Gastroesophageal sphincter (tissue), 4 donors: ENCODE results near the gene TUBB6. TPM values are rescaled to one million over a fixed set of nuclear protein-coding genes. Genes with fewer than 3 reads are reported as not detected.

Source experiments
- ATAC-seq: fragments of 150-250 bp; one replicate; pipeline ENCODE4 v1.9.1; 2016; ENCODE audit warnings: mild to moderate bottlenecking, moderate library complexity
- H3K27ac ChIP-seq, 4 donors: fragments of 200-600 bp; sonication (generic) in 3 of 4; 1 replicate in 3 of 4; 2 replicates in 1 of 4; pipeline ENCODE4 v1.5.1; 2016 to 2019
- H3K27me3 ChIP-seq: fragments of 200-600 bp; sonication (generic); one replicate; pipeline ENCODE4 v1.5.1; 2019
- H3K36me3 ChIP-seq, 2 donors: fragments of 200-600 bp; sonication (generic); one replicate each; pipeline ENCODE4 v1.5.1; 2019; ENCODE audit warnings: control low read depth in 1 of 2
- H3K4me1 ChIP-seq, 3 donors: fragments of 200-600 bp; sonication (generic); 1 replicate in 2 of 3; 2 replicates in 1 of 3; pipeline ENCODE4 v1.5.1; 2016 to 2019; ENCODE audit warnings: control low read depth in 2 of 3
- H3K4me3 ChIP-seq, 2 donors: fragments of 200-600 bp; sonication (generic); one replicate each; pipeline ENCODE4 v1.5.1; 2019; ENCODE audit warnings: mild to moderate bottlenecking in 1 of 2, moderate library complexity in 1 of 2
- H3K9me3 ChIP-seq, 3 donors: fragments of 200-600 bp; sonication (generic); one replicate each; pipeline ENCODE4 v1.5.1; 2017 to 2019; ENCODE audit warnings: control low read depth in 2 of 3
- EP300 ChIP-seq: sonication (generic); formaldehyde crosslinking; IDR thresholded peaks from one replicate; pipeline ENCODE4 v1.6.1; 2017; ENCODE audit warnings: antibody characterized with exemption, mild to moderate bottlenecking
- POLR2A ChIP-seq, 2 donors: fragments of 450-650 bp; IDR thresholded peaks; one replicate each; pipeline ENCODE4 v1.6.1; 2017; ENCODE audit warnings: antibody characterized with exemption in 2 of 2, mild to moderate bottlenecking in 2 of 2, moderate library complexity in 1 of 2
- POLR2AphosphoS5 ChIP-seq: sonication (generic); formaldehyde crosslinking; IDR thresholded peaks from one replicate; pipeline ENCODE4 v1.6.1; 2017; ENCODE audit warnings: antibody characterized with exemption
- WGBS, 2 donors: methylation state at CpG; one replicate each; pipeline ENCODE4 v1.1.5; 2018; ENCODE audit warnings: low coverage in 1 of 2; 5-methylcytosine and 5-hydroxymethylcytosine counted together
- total RNA-seq, 4 donors: library from RNA; depleted of rRNA; stranded (reverse); fragments of >200 nt; gene quantifications; one replicate each; pipeline ENCODE4 v1.1.0, GENCODE V29; 2016
- TF ChIP-seq, protein P1 (sequence below), 4 experiments: fragments of 200-600 bp in 2 of 4; fragments of 450-650 bp in 2 of 4; sonication (generic) in 1 of 4; IDR thresholded peaks; one replicate each; pipeline ENCODE4 v1.5.1; 2017 to 2019; ENCODE audit warnings: antibody characterized with exemption in 4 of 4, mild to moderate bottlenecking in 2 of 4, moderate library complexity in 2 of 4

TUBB6 gene
- total RNA-seq, 4 donors from 2014 or later: 398 to 983 (median 654) TPM

- ATAC-seq: no peak
- H3K9me3 ChIP-seq: no peaks in the 10 kb centered on the region
Observed at GRCh38 chr18:12336171-12336613, 28.2 kb downstream of the TUBB6 start.

DNA sequence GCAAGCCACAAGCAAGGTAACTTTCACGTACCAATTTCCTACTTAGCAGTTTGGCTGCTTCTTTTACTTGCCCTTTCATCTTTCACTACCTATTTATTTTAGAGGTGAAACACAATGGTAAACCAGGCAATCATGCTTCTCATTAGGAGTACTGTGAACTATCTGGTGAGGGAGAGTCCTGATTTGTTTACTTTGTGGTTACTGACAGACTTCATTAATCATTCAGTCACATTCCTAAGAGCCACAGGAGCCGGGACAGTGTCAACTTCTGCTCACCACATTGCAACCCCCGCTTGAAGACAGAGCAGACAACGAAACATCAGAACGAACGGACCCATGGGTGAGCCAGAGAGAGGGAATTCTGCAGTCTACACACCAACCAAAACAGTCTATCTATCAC is 28.8 kb downstream of the TUBB6 start:
- no peak overlapping the region for H3K27ac ChIP-seq
- no peak for ATAC-seq
- no peaks in the 10 kb centered on the region for H3K9me3 ChIP-seq
- H3K4me3 ChIP-seq: no peak overlapping the region
- peaks cover 5 to 33% (median 10%) of the 10 kb centered on the region in 3 donors for H3K4me1 ChIP-seq
- TF ChIP-seq POLR2A (IDR thresholded peaks at IDR 0.05) (no peak), EP300 (no peak), POLR2AphosphoS5 (no peak)
- TF ChIP-seq, protein P1, sequence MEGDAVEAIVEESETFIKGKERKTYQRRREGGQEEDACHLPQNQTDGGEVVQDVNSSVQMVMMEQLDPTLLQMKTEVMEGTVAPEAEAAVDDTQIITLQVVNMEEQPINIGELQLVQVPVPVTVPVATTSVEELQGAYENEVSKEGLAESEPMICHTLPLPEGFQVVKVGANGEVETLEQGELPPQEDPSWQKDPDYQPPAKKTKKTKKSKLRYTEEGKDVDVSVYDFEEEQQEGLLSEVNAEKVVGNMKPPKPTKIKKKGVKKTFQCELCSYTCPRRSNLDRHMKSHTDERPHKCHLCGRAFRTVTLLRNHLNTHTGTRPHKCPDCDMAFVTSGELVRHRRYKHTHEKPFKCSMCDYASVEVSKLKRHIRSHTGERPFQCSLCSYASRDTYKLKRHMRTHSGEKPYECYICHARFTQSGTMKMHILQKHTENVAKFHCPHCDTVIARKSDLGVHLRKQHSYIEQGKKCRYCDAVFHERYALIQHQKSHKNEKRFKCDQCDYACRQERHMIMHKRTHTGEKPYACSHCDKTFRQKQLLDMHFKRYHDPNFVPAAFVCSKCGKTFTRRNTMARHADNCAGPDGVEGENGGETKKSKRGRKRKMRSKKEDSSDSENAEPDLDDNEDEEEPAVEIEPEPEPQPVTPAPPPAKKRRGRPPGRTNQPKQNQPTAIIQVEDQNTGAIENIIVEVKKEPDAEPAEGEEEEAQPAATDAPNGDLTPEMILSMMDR (IDR thresholded peaks at IDR 0.05): no peak
- H3K36me3 ChIP-seq: peaks cover 0 to 86% of the 10 kb centered on the region in 2 donors
- H3K27me3 ChIP-seq: no peaks in the 10 kb centered on the region
- WGBS, 2 donors: 63 to 80% methylated on average over 1 to 3 of the region's 6 CpGs

More at GRCh38 chr18:12336171-12336613, 28.2 kb downstream of the TUBB6 start:
- TF ChIP-seq EP300: no peak
- TF ChIP-seq, protein P1 (IDR thresholded peaks at IDR 0.05): no peak
- no peak for TF ChIP-seq POLR2A (IDR thresholded peaks at IDR 0.05)
- no peak for TF ChIP-seq POLR2AphosphoS5
- peaks cover 5 to 33% (median 10%) of the 10 kb centered on the region in 3 donors for H3K4me1 ChIP-seq
- 70 to 100% methylated on average over 1 of the region's 2 CpGs for WGBS, 2 donors
- peak overlapping the region in 1 of 4 donors; percentile 20 for H3K27ac ChIP-seq
- no peak overlapping the region for H3K4me3 ChIP-seq
- H3K36me3 ChIP-seq: peaks cover 0 to 87% of the 10 kb centered on the region in 2 donors
- no peaks in the 10 kb centered on the region for H3K27me3 ChIP-seq

DNA sequence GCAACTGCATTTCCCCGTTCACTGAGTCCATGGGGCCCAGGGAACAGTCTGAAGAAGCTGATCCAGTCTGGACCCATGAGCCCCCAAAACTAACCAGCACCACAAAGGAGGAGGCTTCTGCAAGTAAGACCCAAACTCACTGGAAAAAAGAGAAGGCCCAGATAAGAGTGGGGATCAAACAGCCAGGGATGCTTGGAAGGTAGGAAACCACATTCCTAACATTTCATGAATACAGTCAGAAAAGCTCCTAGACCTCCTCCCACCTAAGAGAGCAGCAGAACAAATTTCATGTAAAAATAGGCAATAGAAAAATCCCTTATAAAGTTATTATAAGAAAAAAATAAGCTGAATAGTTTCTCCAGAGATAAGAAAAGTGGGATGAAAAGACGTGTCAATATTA is 30.3 kb downstream of the TUBB6 start:
- no peaks in the 10 kb centered on the region for H3K9me3 ChIP-seq
- peaks cover 5 to 33% (median 10%) of the 10 kb centered on the region in 3 donors for H3K4me1 ChIP-seq
- TF ChIP-seq POLR2A (IDR thresholded peaks at IDR 0.05) (no peak), POLR2AphosphoS5 (no peak), EP300 (no peak)
- TF ChIP-seq, protein P1 (IDR thresholded peaks at IDR 0.05): no peak
- no peak overlapping the region for H3K4me3 ChIP-seq
- no peak for ATAC-seq
- H3K27me3 ChIP-seq: no peaks in the 10 kb centered on the region
- H3K27ac ChIP-seq: no peak overlapping the region
- H3K36me3 ChIP-seq: peaks cover 0 to 99% of the 10 kb centered on the region in 2 donors
- 77% methylated on average over 1 of the region's 2 CpGs; no CpG with 5 or more reads in 1 of the 2 donors for WGBS, 2 donors

- TF ChIP-seq EP300 (no peak), POLR2AphosphoS5 (no peak), POLR2A (IDR thresholded peaks at IDR 0.05) (no peak)
- TF ChIP-seq, protein P1 (IDR thresholded peaks at IDR 0.05): no peak
- Histone ChIP-seq H3K9me3 (no peaks in the 10 kb centered on the region), H3K27ac (no peak overlapping the region), H3K4me1 (peaks cover 0 to 6% (median under 1%) of the 10 kb centered on the region in 3 donors), H3K27me3 (no peaks in the 10 kb centered on the region), H3K36me3 (peaks cover 0 to 99% of the 10 kb centered on the region in 2 donors), H3K4me3 (no peak overlapping the region)
- WGBS, 2 donors: 78 to 96% methylated on average over 4 to 5 of the region's 5 CpGs
- no peak for ATAC-seq
Observed at GRCh38 chr18:12340945-12341660, 33.1 kb downstream of the TUBB6 start.

- TF ChIP-seq, protein P1 (IDR thresholded peaks at IDR 0.05): no peak
- TF ChIP-seq EP300 (no peak), POLR2AphosphoS5 (no peak), POLR2A (IDR thresholded peaks at IDR 0.05) (no peak)
- H3K27me3 ChIP-seq: no peaks in the 10 kb centered on the region
- H3K9me3 ChIP-seq: no peaks in the 10 kb centered on the region
- no peak for ATAC-seq
- H3K4me1 ChIP-seq: no peaks in the 10 kb centered on the region
- peaks cover 0 to 99% of the 10 kb centered on the region in 2 donors for H3K36me3 ChIP-seq
- 94 to 98% methylated on average over 4 of the region's 4 CpGs for WGBS, 2 donors
- no peak overlapping the region for H3K4me3 ChIP-seq
- no peak overlapping the region for H3K27ac ChIP-seq
Observed at GRCh38 chr18:12342661-12343060, 34.6 kb downstream of the TUBB6 start.
